K562 (cell line): ENCODE measurements around the gene NABP2. TPM values are rescaled to one million over a fixed set of nuclear protein-coding genes. Genes with fewer than 3 reads are reported as not detected.

ENCODE experiments used
- BMI1 ChIP-seq: fragments of 150-350 bp; IDR thresholded peaks from 2 replicates; pipeline ENCODE4 v1.6.1; 2014; ENCODE audit warnings: low read length
- CBFA2T2 ChIP-seq: fragments of 450-650 bp; conservative IDR thresholded peaks from 2 replicates; pipeline ENCODE4 v1.6.1; 2017; ENCODE audit warnings: mild to moderate bottlenecking
- ELF4 ChIP-seq: fragments of 450-650 bp; formaldehyde crosslinking; IDR thresholded peaks from 2 replicates; pipeline ENCODE4 v1.4.0; 2022; ENCODE audit warnings: missing genetic modification characterization
- FOXA3 ChIP-seq, 2 experiments: fragments of 450-650 bp in 1 of 2; sonication (generic) in 1 of 2; formaldehyde crosslinking; IDR thresholded peaks in 1 of 2; conservative IDR thresholded peaks in 1 of 2; 2 replicates each; pipeline versions ENCODE4 v1.4.0 to v1.8.0; 2020 to 2022; ENCODE audit warnings: mild to moderate bottlenecking in 2 of 2, missing genetic modification reagents in 1 of 2
- ILK ChIP-seq: fragments of 450-650 bp; IDR thresholded peaks from 2 replicates; pipeline ENCODE4 v1.6.1; 2016; ENCODE audit warnings: missing genetic modification characterization, low read depth, mild to moderate bottlenecking, missing compliant biosample characterization, moderate library complexity, borderline replicate concordance
- KDM2B ChIP-seq: fragments of 250-450 bp; sonication (Bioruptor Pico); IDR thresholded peaks from 2 replicates; pipeline ENCODE4 v1.8.0; 2021; ENCODE audit warnings: mild to moderate bottlenecking, moderate library complexity
- POLR2B ChIP-seq: fragments of 450-650 bp; IDR thresholded peaks from 2 replicates; pipeline ENCODE4 v1.6.1; 2018; ENCODE audit warnings: low read depth; ENCODE audit not compliant: partially characterized antibody
- SAFB2 ChIP-seq: fragments of 200-400 bp; formaldehyde crosslinking; IDR thresholded peaks from 2 replicates; pipeline ENCODE4 v1.6.1; 2018; ENCODE audit warnings: borderline replicate concordance, low read length, low read depth, moderate library complexity; ENCODE audit not compliant: severe bottlenecking
- SMARCA4 ChIP-seq: fragments of 450-650 bp; IDR thresholded peaks from 2 replicates; pipeline ENCODE4 v1.6.1; 2016
- ZKSCAN1 ChIP-seq: fragments of 150-350 bp; IDR thresholded peaks from 2 replicates; pipeline ENCODE4 v1.6.1; 2016; ENCODE audit warnings: low read depth, low read length
- ZNF212 ChIP-seq: fragments of 450-650 bp; formaldehyde crosslinking; IDR thresholded peaks from 2 replicates; pipeline ENCODE4 v1.4.0; 2020; ENCODE audit warnings: mild to moderate bottlenecking
- ZNF444 ChIP-seq: fragments of 250-450 bp; sonication (Bioruptor Pico); IDR thresholded peaks from 2 replicates; pipeline ENCODE4 v1.4.0; 2020; ENCODE audit warnings: mild to moderate bottlenecking, moderate library complexity
- ZSCAN32 ChIP-seq: fragments of 450-650 bp; formaldehyde crosslinking; IDR thresholded peaks from 2 replicates; pipeline ENCODE4 v1.4.0; 2020; ENCODE audit warnings: mild to moderate bottlenecking, moderate library complexity
- polyA plus RNA-seq, 8 experiments: library from polyadenylated mRNA; depleted of rRNA in 4 of 8; stranded (reverse) in 5 of 8; unstranded in 3 of 8; fragments of >200 nt; fragmentation: Nextera tagmentation in 2 of 8; fragmentation: Illumina TruSeq in 1 of 8; extraction: Ambion mirVana in 2 of 8; extraction: Trizol in 1 of 8; gene quantifications; 2 replicates each; pipeline versions ENCODE4 v1.2.1 to v1.2.3, GENCODE V29; 2011 to 2014; ENCODE audit warnings: inconsistent platforms in 1 of 8, missing spikeins in 1 of 8
- total RNA-seq, 7 experiments: library from RNA; depleted of rRNA in 6 of 7; stranded (reverse); fragments of >200 nt in 6 of 7; fragmentation: Illumina TruSeq in 2 of 7; extraction: Trizol in 2 of 7; gene quantifications; 2 replicates each; pipeline versions ENCODE4 v1.2.1 to v1.2.3, GENCODE V29; 2011 to 2021; ENCODE audit warnings: low replicate concordance in 1 of 7
- TF ChIP-seq, protein P1 (sequence below): IDR thresholded peaks from 2 replicates; pipeline ENCODE4 v1.6.1; 2011; ENCODE audit warnings: borderline replicate concordance, low read depth, mild to moderate bottlenecking, moderate library complexity, low read length; ENCODE audit not compliant: insufficient read depth, poor library complexity, severe bottlenecking
- TF ChIP-seq, protein P2 (sequence below): IDR thresholded peaks from 2 replicates; pipeline ENCODE4 v1.6.1; 2011; ENCODE audit not compliant: insufficient read length; ENCODE audit errors: extremely low read depth
- TF ChIP-seq, protein P3 (sequence below), 2 experiments: fragments of 200-800 bp in 1 of 2; sonication (Bioruptor generic) in 1 of 2; sonication (generic) in 1 of 2; formaldehyde crosslinking in 1 of 2; IDR thresholded peaks in 1 of 2; conservative IDR thresholded peaks in 1 of 2; 2 replicates each; pipeline versions ENCODE4 v1.5.0 to v1.6.1; 2016 to 2020; ENCODE audit warnings: missing compliant biosample characterization in 1 of 2, missing genetic modification characterization in 1 of 2, missing genetic modification reagents in 1 of 2
- TF ChIP-seq, protein P4 (sequence below), 3 experiments: fragments of 200-800 bp in 1 of 3; sonication (Bioruptor generic) in 1 of 3; sonication (generic) in 1 of 3; formaldehyde crosslinking in 1 of 3; IDR thresholded peaks; 2 replicates each; pipeline versions ENCODE4 v1.6.1 to v1.8.0; 2016 to 2022; ENCODE audit warnings: mild to moderate bottlenecking in 2 of 3, missing compliant biosample characterization in 2 of 3, missing genetic modification characterization in 2 of 3, missing genetic modification reagents in 1 of 3
- TF ChIP-seq, protein P5 (sequence below), 2 experiments: IDR thresholded peaks; 2 replicates each; pipeline ENCODE4 v1.6.1; 2012; ENCODE audit warnings: improper control_type of control experiment in 2 of 2, low read depth in 2 of 2, low read length in 2 of 2, borderline replicate concordance in 1 of 2

NABP2 gene
- total and polyA plus RNA-seq, 9 of the 15 experiments (the other 6 are each of a cell fraction or from before 2014, with no cell fraction given), result 11.3 to 60.6 (median 43.5) TPM

DNA sequence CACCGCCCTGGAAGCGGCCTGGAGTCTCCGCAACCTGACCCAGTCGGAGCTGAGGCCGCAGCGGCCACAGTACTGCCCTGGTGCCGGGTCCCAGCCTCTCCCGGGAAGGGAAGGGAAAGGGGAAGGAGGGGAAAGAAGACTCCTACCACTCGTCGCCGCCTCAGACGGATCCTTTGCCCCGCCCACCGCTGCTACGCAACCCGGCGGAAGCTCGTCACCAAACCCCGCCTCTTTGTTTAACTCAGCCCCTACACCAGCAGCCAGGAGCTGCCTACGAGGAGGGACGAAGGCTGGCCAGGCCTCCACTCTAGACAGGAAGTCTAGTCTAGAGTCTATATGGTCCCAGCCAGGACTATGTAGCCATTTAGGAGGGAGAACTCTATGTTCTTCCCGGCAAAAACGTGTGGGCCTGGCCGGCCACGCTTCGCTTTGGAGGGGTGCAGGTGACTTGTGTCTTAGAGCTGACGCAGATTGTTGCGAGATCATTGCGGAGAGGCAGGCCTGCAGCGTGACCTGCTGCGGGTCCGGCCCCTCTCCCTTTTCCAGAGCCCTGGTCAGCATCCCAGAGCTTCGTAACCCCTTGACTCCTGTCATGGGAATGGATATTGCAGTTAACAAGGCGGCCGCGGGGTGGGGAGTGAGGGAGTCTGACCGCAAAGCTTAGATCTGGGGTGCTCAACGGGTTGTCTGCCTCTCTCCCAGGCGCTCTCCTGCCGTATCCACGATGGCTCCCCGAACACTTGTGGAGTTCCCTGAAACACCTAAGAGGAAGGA is 2.2 kb upstream of the NABP2 start, which contains the start of gene RNF41 (continued):
- TF ChIP-seq ELF4 (CRISPR knock-in tag) (no peak), ZNF444 (no peak), FOXA3 (CRISPR knock-in tag; conservative IDR thresholded peaks at IDR 0.05 in 1 of 2, IDR thresholded peaks at IDR 0.05 in 1 of 2) (no peak; a peak in 1 of 4 replicates), BMI1 (no peak), ZKSCAN1 (no peak), CBFA2T2 (no peak), POLR2B (peak; percentile 93), ZSCAN32 (CRISPR knock-in tag) (no peak), KDM2B (CRISPR knock-in tag) (no peak), SMARCA4 (no peak), ILK (tag) (no peak), ZNF212 (CRISPR knock-in tag) (no peak; the same call in 1 of the 2 replicates), SAFB2 (no peak)
- TF ChIP-seq, protein P1, sequence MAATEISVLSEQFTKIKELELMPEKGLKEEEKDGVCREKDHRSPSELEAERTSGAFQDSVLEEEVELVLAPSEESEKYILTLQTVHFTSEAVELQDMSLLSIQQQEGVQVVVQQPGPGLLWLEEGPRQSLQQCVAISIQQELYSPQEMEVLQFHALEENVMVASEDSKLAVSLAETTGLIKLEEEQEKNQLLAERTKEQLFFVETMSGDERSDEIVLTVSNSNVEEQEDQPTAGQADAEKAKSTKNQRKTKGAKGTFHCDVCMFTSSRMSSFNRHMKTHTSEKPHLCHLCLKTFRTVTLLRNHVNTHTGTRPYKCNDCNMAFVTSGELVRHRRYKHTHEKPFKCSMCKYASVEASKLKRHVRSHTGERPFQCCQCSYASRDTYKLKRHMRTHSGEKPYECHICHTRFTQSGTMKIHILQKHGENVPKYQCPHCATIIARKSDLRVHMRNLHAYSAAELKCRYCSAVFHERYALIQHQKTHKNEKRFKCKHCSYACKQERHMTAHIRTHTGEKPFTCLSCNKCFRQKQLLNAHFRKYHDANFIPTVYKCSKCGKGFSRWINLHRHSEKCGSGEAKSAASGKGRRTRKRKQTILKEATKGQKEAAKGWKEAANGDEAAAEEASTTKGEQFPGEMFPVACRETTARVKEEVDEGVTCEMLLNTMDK, result no peak
- TF ChIP-seq, protein P2, sequence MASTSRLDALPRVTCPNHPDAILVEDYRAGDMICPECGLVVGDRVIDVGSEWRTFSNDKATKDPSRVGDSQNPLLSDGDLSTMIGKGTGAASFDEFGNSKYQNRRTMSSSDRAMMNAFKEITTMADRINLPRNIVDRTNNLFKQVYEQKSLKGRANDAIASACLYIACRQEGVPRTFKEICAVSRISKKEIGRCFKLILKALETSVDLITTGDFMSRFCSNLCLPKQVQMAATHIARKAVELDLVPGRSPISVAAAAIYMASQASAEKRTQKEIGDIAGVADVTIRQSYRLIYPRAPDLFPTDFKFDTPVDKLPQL, result no peak
- TF ChIP-seq, protein P3, sequence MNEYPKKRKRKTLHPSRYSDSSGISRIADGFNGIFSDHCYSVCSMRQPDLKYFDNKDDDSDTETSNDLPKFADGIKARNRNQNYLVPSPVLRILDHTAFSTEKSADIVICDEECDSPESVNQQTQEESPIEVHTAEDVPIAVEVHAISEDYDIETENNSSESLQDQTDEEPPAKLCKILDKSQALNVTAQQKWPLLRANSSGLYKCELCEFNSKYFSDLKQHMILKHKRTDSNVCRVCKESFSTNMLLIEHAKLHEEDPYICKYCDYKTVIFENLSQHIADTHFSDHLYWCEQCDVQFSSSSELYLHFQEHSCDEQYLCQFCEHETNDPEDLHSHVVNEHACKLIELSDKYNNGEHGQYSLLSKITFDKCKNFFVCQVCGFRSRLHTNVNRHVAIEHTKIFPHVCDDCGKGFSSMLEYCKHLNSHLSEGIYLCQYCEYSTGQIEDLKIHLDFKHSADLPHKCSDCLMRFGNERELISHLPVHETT (CRISPR knock-in tag; conservative IDR thresholded peaks at IDR 0.05 in 1 of 2, IDR thresholded peaks at IDR 0.05 in 1 of 2), result no peak; a peak in 1 of 4 replicates
- TF ChIP-seq, protein P4, sequence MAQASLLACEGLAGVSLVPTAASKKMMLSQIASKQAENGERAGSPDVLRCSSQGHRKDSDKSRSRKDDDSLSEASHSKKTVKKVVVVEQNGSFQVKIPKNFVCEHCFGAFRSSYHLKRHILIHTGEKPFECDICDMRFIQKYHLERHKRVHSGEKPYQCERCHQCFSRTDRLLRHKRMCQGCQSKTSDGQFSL (CRISPR knock-in tag; IDR thresholded peaks at IDR 0.05), result peak; percentile 47; the same call in 1 of the 2 replicates
- TF ChIP-seq, protein P4 (tag; IDR thresholded peaks at IDR 0.05), result no peak
- TF ChIP-seq, protein P5, sequence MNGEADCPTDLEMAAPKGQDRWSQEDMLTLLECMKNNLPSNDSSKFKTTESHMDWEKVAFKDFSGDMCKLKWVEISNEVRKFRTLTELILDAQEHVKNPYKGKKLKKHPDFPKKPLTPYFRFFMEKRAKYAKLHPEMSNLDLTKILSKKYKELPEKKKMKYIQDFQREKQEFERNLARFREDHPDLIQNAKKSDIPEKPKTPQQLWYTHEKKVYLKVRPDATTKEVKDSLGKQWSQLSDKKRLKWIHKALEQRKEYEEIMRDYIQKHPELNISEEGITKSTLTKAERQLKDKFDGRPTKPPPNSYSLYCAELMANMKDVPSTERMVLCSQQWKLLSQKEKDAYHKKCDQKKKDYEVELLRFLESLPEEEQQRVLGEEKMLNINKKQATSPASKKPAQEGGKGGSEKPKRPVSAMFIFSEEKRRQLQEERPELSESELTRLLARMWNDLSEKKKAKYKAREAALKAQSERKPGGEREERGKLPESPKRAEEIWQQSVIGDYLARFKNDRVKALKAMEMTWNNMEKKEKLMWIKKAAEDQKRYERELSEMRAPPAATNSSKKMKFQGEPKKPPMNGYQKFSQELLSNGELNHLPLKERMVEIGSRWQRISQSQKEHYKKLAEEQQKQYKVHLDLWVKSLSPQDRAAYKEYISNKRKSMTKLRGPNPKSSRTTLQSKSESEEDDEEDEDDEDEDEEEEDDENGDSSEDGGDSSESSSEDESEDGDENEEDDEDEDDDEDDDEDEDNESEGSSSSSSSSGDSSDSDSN (IDR thresholded peaks at IDR 0.05; ENCODE audit: borderline replicate concordance in 1 of 2, low read depth in 2 of 2, low read length in 2 of 2), result peak in 1 of 2 experiments; percentile 77; a peak in 1 of 4 replicates
